Measurements from ENCODE around the gene TAS2R20.

- no peak for TF ChIP-seq CTCF (IDR thresholded peaks at IDR 0.05)
- TF ChIP-seq EP300 (IDR thresholded peaks at IDR 0.05) = no peak
- no peak for TF ChIP-seq POLR2A (IDR thresholded peaks at IDR 0.05)
Measured at GRCh38 chr12:11007608-11008007, 9.5 kb upstream of the TAS2R20 start.
